ENCODE data around the gene SLC50A1.
"Not testable (repeated sequence)": the region's sequence is repeated elsewhere in the genome, so short reads cannot be mapped to it uniquely, and the experiment has no call there.

SLC50A1 gene

DNA sequence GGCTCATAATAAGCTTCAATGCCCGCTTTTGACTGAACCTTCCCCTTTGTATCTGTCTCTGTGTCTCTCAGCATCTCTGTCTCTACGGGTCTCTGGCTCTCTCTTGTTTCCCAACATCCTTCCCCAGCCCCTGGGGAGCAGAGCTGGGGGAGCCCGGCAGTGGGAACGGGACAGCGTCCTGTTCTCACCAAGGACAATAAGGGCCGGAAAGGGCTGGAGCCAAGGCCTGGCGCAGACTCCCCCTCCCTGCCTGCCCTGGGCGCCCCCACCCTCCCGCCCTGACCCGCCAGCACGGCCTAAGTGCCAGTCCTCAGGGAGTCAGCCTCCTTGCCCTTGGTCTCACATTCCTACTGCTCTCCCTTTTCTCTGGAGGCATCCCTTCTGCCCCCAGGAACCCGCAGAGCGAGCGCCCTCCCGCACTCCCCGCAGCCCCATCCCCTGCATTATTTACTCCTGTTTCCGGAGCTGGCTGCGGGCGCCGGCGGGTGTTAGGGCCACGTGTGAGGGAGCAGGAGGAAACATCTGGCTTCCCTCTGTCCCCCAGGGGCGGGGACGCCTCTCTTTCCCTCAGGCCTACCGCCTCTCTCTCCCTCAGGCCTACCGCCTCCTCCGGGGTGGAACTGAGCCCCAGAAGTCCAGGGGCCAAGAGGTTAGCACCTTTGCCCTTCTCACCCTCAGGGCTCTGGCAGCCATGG is 31.0 kb downstream of the SLC50A1 start:
- peaks cover 23% of the 10 kb centered on the region for H3K36me3 ChIP-seq (ENCODE audit: control insufficient read depth, insufficient read depth, low read length, severe bottlenecking)
- no peaks in the 10 kb centered on the region for H3K9me3 ChIP-seq (ENCODE audit: control insufficient read depth, low read length)
- no peak for DNase-seq (ENCODE audit: low read depth)
- no peak overlapping the region for H3K4me3 ChIP-seq (ENCODE audit: low read length)
- H3K9ac ChIP-seq (ENCODE audit: low read length) = no peak overlapping the region
- peaks cover 8% of the 10 kb centered on the region for H3K27me3 ChIP-seq (replicated peaks; ENCODE audit: control insufficient read depth, insufficient read depth, low read length)
- H3K4me1 ChIP-seq (ENCODE audit: control insufficient read depth, insufficient read depth, low read length) = peaks cover 8% of the 10 kb centered on the region

DNA sequence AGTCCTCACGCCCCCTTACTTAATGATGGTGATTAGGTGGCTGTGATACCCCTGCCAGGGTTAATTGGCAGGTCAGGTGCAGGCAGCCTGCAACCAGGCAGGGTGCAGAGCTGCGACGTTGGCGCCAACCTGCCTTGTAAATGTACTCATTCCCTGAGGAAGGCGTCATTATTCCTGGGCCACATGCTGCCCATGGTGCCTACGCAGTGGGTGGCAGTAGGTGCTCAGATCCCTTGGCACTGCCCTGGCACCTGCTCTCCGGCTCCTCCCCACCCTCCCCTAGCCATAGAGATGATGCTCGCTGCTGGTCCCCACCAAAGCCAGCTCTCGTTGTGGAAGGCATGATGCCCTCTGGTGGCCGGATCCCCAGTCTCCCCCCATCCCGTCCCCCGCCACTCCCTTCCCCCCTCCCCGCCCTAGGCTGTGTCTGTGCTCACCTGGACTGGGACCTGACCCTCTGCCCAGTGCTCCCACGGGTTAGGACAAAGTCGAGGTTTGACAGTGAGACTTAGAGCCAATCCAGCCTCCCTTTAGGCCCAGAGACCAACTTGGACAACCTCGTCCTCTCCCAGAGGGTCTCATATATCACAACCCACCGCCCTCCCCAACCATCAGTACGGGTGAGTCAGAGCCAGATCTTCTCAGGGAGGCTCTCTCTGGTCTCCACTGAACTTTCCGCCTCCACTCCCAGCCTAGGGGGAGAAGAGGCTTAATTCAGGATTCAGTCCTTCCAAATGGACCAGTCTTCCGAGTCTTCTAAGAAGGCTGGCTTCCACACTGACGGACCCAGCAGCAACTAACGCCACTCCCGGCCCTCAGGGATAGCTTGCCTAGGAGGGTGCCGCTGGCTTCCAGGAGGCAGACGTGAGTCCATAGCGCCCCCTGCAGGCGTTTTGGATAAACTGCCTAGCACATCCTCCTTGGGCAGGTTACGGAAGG is 31.8 kb downstream of the SLC50A1 start:
- peaks cover 23% of the 10 kb centered on the region for H3K36me3 ChIP-seq (ENCODE audit: control insufficient read depth, insufficient read depth, low read length, severe bottlenecking)
- H3K9me3 ChIP-seq (ENCODE audit: control insufficient read depth, low read length) = no peaks in the 10 kb centered on the region
- H3K27me3 ChIP-seq (replicated peaks; ENCODE audit: control insufficient read depth, insufficient read depth, low read length) = peaks cover 8% of the 10 kb centered on the region
- H3K4me1 ChIP-seq (ENCODE audit: control insufficient read depth, insufficient read depth, low read length) = peaks cover 16% of the 10 kb centered on the region
- H3K4me3 ChIP-seq (ENCODE audit: low read length) = no peak overlapping the region
- H3K9ac ChIP-seq (ENCODE audit: low read length) = no peak overlapping the region
- DNase-seq (ENCODE audit: low read depth) = peak; percentile 94

DNA sequence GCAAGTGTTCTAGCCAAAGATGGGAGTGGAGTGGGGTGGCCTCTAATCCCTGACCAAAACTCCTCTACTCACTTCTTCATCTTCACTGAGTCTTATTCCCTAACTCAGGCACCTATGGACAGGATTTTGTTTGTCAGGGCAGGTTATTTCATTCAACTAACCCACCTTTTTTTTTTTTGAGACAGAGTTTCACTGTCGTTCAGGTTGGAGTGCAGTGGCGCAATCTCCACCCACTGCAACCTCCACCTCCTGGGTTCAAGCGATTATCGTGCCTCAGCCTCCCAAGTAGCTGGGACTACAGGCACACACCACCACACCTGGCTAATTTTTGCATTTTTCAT is 32.4 kb downstream of the SLC50A1 start:
- H3K4me3 ChIP-seq (ENCODE audit: low read length); H3K9me3 ChIP-seq (ENCODE audit: control insufficient read depth, low read length): not testable (repeated sequence)

GRCh38 chr1:155168456-155169210 is 33.0 kb downstream of the SLC50A1 start:
- no peak overlapping the region for H3K9ac ChIP-seq (ENCODE audit: low read length)
- peaks cover 21% of the 10 kb centered on the region for H3K4me1 ChIP-seq (ENCODE audit: control insufficient read depth, insufficient read depth, low read length)
- H3K36me3 ChIP-seq (ENCODE audit: control insufficient read depth, insufficient read depth, low read length, severe bottlenecking) = peaks cover 23% of the 10 kb centered on the region
- H3K4me3 ChIP-seq (ENCODE audit: low read length) = no peak overlapping the region
- peaks cover 8% of the 10 kb centered on the region for H3K27me3 ChIP-seq (replicated peaks; ENCODE audit: control insufficient read depth, insufficient read depth, low read length)
- DNase-seq (ENCODE audit: low read depth) = no peak
- H3K9me3 ChIP-seq (ENCODE audit: control insufficient read depth, low read length) = no peaks in the 10 kb centered on the region

More for the DNA sequence above, 32.4 kb downstream of the SLC50A1 start:
- not testable (repeated sequence) for DNase-seq (ENCODE audit: low read depth); H3K27me3 ChIP-seq (replicated peaks; ENCODE audit: control insufficient read depth, insufficient read depth, low read length); H3K9ac ChIP-seq (ENCODE audit: low read length)
- peaks cover 23% of the 10 kb centered on the region for H3K36me3 ChIP-seq (ENCODE audit: control insufficient read depth, insufficient read depth, low read length, severe bottlenecking)
- H3K4me1 ChIP-seq (ENCODE audit: control insufficient read depth, insufficient read depth, low read length) = peaks cover 17% of the 10 kb centered on the region

GRCh38 chr1:155169541-155169940 is 33.9 kb downstream of the SLC50A1 start:
- H3K36me3 ChIP-seq (ENCODE audit: control insufficient read depth, insufficient read depth, low read length, severe bottlenecking) = peaks cover 23% of the 10 kb centered on the region
- no peak for DNase-seq (ENCODE audit: low read depth)

GRCh38 chr1:155170101-155170785 is 34.6 kb downstream of the SLC50A1 start:
- H3K36me3 ChIP-seq (ENCODE audit: control insufficient read depth, insufficient read depth, low read length, severe bottlenecking) = peaks cover 23% of the 10 kb centered on the region
- H3K27me3 ChIP-seq (replicated peaks; ENCODE audit: control insufficient read depth, insufficient read depth, low read length) = peaks cover 8% of the 10 kb centered on the region
- no peak for DNase-seq (ENCODE audit: low read depth)
- H3K4me3 ChIP-seq (ENCODE audit: low read length) = no peak overlapping the region
- H3K9me3 ChIP-seq (ENCODE audit: control insufficient read depth, low read length) = no peaks in the 10 kb centered on the region
- H3K9ac ChIP-seq (ENCODE audit: low read length) = no peak overlapping the region
- peaks cover 22% of the 10 kb centered on the region for H3K4me1 ChIP-seq (ENCODE audit: control insufficient read depth, insufficient read depth, low read length)

More at GRCh38 chr1:155169541-155169940, 33.9 kb downstream of the SLC50A1 start:
- Histone ChIP-seq H3K27me3 (replicated peaks; ENCODE audit: control insufficient read depth, insufficient read depth, low read length) (peaks cover 8% of the 10 kb centered on the region), H3K9me3 (ENCODE audit: control insufficient read depth, low read length) (no peaks in the 10 kb centered on the region), H3K9ac (ENCODE audit: low read length) (no peak overlapping the region), H3K4me1 (ENCODE audit: control insufficient read depth, insufficient read depth, low read length) (peaks cover 22% of the 10 kb centered on the region), H3K4me3 (ENCODE audit: low read length) (no peak overlapping the region)

DNA sequence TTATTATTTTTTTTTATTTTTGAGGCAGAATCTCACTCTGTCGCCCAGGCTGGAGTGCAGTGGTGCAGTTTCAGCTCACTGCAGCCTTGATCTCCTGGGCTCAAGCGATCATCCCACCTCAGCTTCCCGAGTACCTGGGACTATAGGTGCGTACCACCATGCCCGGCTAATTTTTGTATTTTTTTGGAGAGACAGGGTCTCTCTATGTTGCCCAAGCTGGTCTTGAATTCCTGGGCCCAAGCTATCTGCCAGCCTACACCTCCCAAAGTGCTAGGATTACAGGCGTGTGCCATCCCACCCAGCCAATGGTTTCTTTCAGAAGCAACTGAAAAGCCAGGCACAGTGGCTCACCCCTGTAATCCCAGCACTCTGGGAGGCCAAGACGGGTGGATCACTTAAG is 35.2 kb downstream of the SLC50A1 start:
- Histone ChIP-seq H3K9me3 (ENCODE audit: control insufficient read depth, low read length) (no peaks in the 10 kb centered on the region), H3K4me3 (ENCODE audit: low read length) (no peak overlapping the region), H3K4me1 (ENCODE audit: control insufficient read depth, insufficient read depth, low read length) (peaks cover 22% of the 10 kb centered on the region), H3K27me3 (replicated peaks; ENCODE audit: control insufficient read depth, insufficient read depth, low read length) (peaks cover 6% of the 10 kb centered on the region), H3K36me3 (ENCODE audit: control insufficient read depth, insufficient read depth, low read length, severe bottlenecking) (peaks cover 23% of the 10 kb centered on the region), H3K9ac (ENCODE audit: low read length) (no peak overlapping the region)
- no peak for DNase-seq (ENCODE audit: low read depth)

- peaks cover 23% of the 10 kb centered on the region for H3K36me3 ChIP-seq (ENCODE audit: control insufficient read depth, insufficient read depth, low read length, severe bottlenecking)
- H3K27me3 ChIP-seq (replicated peaks; ENCODE audit: control insufficient read depth, insufficient read depth, low read length) = no peaks in the 10 kb centered on the region
- H3K9me3 ChIP-seq (ENCODE audit: control insufficient read depth, low read length) = no peaks in the 10 kb centered on the region
- no peak for DNase-seq (ENCODE audit: low read depth)
- peak overlapping the region; percentile 96 for H3K4me3 ChIP-seq (ENCODE audit: low read length)
- H3K4me1 ChIP-seq (ENCODE audit: control insufficient read depth, insufficient read depth, low read length) = peaks cover 22% of the 10 kb centered on the region
- H3K9ac ChIP-seq (ENCODE audit: low read length) = peak overlapping the region; percentile 96
These were observed 36.4 kb downstream of the SLC50A1 start for GRCh38 chr1:155171836-155172731.

GRCh38 chr1:155172732-155173477 is 37.3 kb downstream of the SLC50A1 start, which contains the start of gene KRTCAP2:
Gene KRTCAP2, minus strand, starts transcription at chr1:155173304. Its CDS starts 80 bp downstream, at chr1:155173224.
- Histone ChIP-seq H3K36me3 (ENCODE audit: control insufficient read depth, insufficient read depth, low read length, severe bottlenecking) (peaks cover 23% of the 10 kb centered on the region), H3K4me3 (ENCODE audit: low read length) (peak within 1 kb of the TSS; percentile 96), H3K27me3 (replicated peaks; ENCODE audit: control insufficient read depth, insufficient read depth, low read length) (no peaks in the 10 kb centered on the region), H3K4me1 (ENCODE audit: control insufficient read depth, insufficient read depth, low read length) (peaks cover 17% of the 10 kb centered on the region), H3K9me3 (ENCODE audit: control insufficient read depth, low read length) (no peaks in the 10 kb centered on the region), H3K9ac (ENCODE audit: low read length) (peak within 1 kb of the TSS; percentile 96)
- peak; percentile 99 for DNase-seq (ENCODE audit: low read depth)

Data from adipocyte (in vitro differentiated cells).